ENCODE results near the gene MAS1L.

MAS1L gene

DNA sequence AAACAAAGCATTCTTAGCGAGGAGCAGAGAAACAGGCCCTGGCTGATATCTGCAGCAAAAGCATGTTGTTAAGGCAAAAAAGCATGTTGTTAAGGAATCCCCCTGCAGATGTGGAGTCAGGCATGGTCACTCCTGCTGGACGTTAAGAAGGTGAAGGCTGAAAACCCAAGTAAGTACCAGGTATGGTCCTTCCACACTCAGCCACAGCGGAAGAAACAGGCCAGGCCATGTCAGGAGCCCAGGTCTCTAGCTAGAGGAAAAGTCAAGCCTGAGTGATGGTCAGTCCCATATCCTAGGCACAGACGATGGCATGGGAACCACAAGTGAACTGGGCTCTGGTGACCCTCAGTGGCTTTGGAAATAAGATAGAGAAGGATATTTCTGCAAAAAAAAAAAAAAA, 32.5 kb upstream of the MAS1L start:
- no peak for DNase-seq (ENCODE audit: low spot score)
- TF ChIP-seq, protein P1, sequence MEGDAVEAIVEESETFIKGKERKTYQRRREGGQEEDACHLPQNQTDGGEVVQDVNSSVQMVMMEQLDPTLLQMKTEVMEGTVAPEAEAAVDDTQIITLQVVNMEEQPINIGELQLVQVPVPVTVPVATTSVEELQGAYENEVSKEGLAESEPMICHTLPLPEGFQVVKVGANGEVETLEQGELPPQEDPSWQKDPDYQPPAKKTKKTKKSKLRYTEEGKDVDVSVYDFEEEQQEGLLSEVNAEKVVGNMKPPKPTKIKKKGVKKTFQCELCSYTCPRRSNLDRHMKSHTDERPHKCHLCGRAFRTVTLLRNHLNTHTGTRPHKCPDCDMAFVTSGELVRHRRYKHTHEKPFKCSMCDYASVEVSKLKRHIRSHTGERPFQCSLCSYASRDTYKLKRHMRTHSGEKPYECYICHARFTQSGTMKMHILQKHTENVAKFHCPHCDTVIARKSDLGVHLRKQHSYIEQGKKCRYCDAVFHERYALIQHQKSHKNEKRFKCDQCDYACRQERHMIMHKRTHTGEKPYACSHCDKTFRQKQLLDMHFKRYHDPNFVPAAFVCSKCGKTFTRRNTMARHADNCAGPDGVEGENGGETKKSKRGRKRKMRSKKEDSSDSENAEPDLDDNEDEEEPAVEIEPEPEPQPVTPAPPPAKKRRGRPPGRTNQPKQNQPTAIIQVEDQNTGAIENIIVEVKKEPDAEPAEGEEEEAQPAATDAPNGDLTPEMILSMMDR (IDR thresholded peaks at IDR 0.05; ENCODE audit: extremely low read depth, missing control alignments), result no peak

DNA sequence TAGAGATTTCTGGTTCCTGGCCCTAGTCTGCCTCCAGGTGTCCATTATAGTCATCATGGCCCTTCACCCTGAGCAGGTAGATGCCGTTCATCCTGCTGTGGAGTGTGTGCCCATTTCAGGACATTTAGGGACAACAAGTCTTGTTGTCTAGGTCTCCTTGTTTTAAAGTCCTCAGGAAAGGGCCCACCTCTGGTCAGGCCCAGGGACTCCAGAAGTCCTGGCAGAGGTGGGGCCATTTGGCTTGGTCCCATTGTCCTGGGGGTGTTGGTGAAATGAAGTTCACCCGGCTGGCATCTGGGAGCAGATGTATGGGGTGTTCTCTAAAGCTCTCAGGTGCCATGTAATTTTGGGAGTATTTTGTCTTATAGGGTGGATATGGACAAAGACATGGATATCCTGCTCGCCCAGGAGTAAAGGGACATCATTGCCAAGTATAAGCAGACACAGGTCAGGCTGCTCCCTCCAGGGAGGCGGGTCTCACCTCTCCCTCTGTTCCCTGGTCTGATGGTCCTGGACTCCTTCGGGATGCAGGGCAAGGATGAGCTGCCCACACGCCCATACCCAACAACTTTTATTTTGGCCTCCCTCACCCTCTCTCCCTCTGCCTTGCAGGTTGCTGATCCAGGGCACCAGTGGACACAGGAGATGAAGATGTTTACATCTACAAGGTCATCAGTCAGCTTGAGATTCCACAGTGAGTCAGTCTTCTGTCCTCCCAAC, 31.7 kb upstream of the MAS1L start:
- DNase-seq (ENCODE audit: low spot score), result no peak
- TF ChIP-seq, protein P1 (IDR thresholded peaks at IDR 0.05; ENCODE audit: extremely low read depth, missing control alignments), result no peak

DNA sequence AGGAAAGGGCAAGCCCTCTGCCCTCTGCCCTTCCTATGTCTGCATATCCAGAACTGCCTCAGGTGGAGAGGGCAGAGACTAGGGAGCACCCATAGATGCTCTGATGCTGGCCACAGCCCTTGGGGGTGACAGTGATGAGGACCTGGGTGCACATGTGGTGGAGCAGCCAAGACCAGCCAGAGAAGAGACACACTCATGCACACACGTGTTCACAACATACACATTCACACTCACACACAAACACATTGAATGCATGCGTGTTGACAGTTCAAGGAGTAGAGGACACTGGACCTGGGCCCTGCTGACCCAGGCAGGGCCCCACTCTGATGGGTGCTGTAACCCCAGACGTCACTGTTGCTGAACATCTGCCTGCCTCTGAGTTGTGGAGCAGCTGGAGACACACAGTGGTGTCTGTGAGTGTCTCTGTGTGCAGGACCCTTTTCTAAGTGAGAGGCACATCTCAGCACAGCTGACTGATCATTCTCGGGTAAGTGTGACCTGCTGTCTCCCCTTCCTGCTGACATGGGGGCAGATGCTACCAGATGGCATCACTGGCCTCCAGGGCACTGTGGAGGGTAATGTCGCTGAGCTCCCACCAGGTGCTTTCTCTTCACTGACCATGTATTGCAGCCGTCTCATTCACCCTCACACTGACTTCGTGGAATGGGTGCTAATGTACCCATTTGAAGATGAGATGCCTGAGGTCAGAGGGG, 30.1 kb upstream of the MAS1L start:
- DNase-seq (ENCODE audit: low spot score), result no peak
- TF ChIP-seq, protein P1 (IDR thresholded peaks at IDR 0.05; ENCODE audit: extremely low read depth, missing control alignments), result no peak

DNA sequence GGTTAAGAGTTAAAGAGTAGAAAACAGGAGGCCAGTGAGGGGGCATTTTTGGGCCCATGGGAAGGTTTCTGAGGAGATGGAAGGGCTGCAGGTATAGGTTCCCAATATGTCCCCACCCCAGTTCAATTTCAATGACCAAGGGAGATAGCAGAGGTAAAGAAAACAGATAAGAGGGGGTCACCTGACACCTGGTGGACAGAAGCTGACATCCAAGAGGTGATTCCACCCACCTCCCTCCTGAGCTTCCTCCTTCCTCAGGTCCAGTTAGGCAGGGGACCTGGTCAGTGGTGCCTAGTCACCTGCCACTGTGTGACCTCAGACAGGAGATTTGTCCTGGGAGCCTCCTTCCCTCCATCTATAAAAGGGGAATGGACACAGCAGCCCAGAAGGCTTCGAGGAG, 29.5 kb upstream of the MAS1L start:
- no peak for DNase-seq (ENCODE audit: low spot score)
- TF ChIP-seq, protein P1 (IDR thresholded peaks at IDR 0.05; ENCODE audit: extremely low read depth, missing control alignments), result no peak

DNA sequence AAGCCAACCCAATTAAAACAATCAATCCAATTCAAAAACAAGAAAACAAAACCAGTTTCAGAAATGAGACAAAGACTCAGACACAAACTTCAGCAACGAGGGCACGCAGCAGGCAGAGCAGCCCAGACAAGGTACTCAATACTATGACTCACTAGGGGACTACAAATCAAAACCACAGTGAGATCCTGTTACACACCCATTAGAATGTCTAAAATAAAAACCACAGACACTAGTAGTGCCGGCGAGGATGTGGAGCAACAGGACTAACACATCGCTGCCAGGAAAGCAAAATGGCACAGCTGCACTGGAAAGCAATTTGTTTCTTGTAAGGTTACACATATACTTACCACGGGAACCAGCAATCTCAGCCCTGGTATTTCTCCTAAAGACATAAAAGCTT, 28.4 kb upstream of the MAS1L start:
- TF ChIP-seq, protein P1 (IDR thresholded peaks at IDR 0.05; ENCODE audit: extremely low read depth, missing control alignments), result no peak
- no peak for DNase-seq (ENCODE audit: low spot score)

DNA sequence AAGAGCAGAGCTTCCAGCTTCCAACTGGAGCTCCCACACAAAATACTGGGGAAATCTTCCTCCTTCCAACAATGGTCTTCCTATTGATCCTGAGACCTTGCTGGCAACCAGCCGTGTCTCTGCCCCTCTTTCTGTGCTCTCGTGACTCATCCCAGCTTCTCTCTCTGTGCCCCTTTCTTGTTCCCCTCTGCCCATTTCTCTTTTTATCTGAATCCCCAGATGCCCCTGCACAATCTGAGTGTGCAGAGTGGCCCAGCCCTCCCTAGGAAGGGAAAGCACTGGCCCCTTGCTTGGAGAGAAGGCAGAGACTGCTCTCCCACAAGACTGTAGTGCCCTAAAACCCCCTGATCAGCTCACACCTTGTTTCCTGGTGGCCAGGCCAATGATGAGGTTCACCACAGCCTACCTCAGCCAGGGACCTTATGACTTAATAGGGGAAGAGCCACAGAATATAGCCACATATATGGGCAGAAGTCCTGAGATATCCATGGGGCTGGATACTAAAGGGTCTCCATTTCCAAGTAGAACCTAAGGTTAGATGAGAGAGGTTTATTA, 23.1 kb upstream of the MAS1L start:
- no peak for DNase-seq (ENCODE audit: low spot score)
- TF ChIP-seq, protein P1 (IDR thresholded peaks at IDR 0.05; ENCODE audit: extremely low read depth, missing control alignments), result no peak

DNA sequence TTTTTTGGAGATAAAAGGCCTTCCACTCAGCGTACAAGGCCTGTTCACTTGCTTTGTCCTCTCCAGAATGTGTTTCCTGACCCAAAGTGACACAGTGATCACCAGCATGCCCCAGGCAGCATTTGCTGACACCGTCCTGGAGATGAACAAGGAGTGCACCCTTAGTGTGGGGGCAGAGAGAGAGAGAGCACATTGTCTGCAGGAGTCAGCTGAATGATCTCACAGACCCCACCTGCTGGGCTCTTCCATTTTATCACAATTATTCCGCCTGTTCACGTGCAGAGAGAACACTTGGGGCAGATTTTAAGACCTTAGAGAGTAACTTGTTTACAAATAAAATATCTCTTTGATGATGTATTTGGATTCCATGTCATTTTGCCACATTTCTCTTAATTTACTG, 22.4 kb upstream of the MAS1L start:
- TF ChIP-seq, protein P1 (IDR thresholded peaks at IDR 0.05; ENCODE audit: extremely low read depth, missing control alignments), result no peak
- no peak for DNase-seq (ENCODE audit: low spot score)

All from GM20000 (cell line).